ENCODE results near the gene CDHR3.

Gene CDHR3

DNA sequence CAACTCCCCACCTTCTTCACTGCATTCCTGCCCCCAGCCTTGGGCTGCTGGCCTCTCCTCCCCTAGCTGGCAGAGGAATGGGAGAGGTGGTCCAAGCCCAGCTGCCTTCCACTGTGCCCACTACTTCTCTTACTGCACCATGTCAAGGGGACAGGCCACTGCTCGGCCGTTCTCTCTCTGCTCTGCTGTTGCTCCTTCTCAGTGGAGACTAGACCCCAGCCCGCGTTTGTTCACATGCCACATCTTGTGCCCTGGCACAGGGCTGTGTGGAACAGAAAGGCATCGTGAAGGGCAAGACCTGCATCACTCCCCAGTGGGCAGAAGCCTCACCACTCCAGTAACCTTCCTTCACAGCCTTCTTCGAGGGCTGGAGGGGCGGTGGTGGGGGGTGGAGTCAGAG is 711 bp upstream of the CDHR3 start:
- no peak overlapping the region for H3K4me3 ChIP-seq (ENCODE audit: low read depth, low read length)
- DNase-seq (ENCODE audit: low read depth) = no peak
- TF ChIP-seq, protein P1, sequence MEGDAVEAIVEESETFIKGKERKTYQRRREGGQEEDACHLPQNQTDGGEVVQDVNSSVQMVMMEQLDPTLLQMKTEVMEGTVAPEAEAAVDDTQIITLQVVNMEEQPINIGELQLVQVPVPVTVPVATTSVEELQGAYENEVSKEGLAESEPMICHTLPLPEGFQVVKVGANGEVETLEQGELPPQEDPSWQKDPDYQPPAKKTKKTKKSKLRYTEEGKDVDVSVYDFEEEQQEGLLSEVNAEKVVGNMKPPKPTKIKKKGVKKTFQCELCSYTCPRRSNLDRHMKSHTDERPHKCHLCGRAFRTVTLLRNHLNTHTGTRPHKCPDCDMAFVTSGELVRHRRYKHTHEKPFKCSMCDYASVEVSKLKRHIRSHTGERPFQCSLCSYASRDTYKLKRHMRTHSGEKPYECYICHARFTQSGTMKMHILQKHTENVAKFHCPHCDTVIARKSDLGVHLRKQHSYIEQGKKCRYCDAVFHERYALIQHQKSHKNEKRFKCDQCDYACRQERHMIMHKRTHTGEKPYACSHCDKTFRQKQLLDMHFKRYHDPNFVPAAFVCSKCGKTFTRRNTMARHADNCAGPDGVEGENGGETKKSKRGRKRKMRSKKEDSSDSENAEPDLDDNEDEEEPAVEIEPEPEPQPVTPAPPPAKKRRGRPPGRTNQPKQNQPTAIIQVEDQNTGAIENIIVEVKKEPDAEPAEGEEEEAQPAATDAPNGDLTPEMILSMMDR (IDR thresholded peaks at IDR 0.05; ENCODE audit: low read depth, low read length, missing control alignments) = no peak

DNA sequence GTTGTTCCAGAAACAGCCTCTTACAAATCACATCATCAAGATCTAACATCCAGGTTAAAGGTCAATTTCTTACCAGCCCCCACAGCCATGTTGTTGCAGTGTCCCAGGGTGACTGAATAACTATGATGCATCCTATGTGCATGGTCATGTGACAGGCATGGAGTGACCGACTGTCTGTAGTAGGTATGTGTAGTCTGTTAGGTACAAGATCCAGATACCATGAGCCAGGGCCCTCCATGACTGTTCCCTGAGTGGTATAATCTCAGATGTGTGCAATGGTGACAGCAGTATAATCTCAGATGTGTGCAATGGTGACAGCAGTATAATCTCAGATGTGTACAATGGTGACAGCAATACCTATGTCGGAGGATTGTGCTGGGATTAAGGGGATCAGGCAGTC is 8.8 kb downstream of the CDHR3 start:
- TF ChIP-seq, protein P1 (IDR thresholded peaks at IDR 0.05; ENCODE audit: low read depth, low read length, missing control alignments) = no peak
- no peak overlapping the region for H3K4me3 ChIP-seq (ENCODE audit: low read depth, low read length)
- DNase-seq (ENCODE audit: low read depth) = no peak

DNA sequence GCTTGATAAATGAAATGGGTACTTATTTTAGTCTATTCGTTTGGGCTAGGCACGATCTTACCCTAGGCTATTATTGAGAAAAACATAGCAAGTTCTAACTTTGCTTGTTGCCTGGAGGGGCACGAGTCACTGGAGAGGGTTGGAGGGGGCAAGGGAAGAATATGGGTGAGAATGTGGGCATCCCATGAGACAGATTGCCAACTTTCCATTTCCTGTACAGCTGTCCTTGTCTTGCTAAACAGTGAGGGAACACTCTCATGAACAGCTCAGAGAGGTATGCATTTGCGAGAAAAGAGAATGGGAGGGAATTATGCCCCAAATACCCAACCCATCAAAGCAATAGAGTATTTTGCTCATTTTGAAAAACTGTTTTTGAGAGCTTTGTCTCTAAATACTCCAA is 9.2 kb downstream of the CDHR3 start:
- DNase-seq (ENCODE audit: low read depth) = no peak
- no peak overlapping the region for H3K4me3 ChIP-seq (ENCODE audit: low read depth, low read length)

DNA sequence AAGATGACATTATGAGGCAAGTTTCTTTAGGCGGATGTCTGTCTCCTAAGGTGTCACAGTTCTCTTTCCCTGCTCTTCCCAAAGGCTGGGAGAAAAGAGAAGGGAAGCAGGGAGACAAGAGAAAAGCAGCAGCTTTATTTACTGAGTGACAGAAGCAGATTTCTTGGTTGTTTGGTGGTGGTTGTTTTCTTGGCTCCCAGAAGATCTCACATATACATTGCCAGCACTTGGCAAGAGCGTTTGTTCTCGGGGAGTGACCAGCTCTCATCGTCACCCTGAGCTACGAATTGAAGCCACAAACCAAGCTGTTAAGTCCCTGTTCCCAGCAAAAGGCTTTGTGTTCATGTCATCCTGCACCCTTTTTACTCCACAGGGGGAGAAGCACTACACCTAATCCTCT is 11.4 kb downstream of the CDHR3 start:
- TF ChIP-seq, protein P1 (IDR thresholded peaks at IDR 0.05; ENCODE audit: low read depth, low read length, missing control alignments) = no peak
- no peak for DNase-seq (ENCODE audit: low read depth)
- H3K4me3 ChIP-seq (ENCODE audit: low read depth, low read length) = no peak overlapping the region

More for the DNA sequence above, 9.2 kb downstream of the CDHR3 start:
- TF ChIP-seq, protein P1 (IDR thresholded peaks at IDR 0.05; ENCODE audit: low read depth, low read length, missing control alignments) = no peak

DNA sequence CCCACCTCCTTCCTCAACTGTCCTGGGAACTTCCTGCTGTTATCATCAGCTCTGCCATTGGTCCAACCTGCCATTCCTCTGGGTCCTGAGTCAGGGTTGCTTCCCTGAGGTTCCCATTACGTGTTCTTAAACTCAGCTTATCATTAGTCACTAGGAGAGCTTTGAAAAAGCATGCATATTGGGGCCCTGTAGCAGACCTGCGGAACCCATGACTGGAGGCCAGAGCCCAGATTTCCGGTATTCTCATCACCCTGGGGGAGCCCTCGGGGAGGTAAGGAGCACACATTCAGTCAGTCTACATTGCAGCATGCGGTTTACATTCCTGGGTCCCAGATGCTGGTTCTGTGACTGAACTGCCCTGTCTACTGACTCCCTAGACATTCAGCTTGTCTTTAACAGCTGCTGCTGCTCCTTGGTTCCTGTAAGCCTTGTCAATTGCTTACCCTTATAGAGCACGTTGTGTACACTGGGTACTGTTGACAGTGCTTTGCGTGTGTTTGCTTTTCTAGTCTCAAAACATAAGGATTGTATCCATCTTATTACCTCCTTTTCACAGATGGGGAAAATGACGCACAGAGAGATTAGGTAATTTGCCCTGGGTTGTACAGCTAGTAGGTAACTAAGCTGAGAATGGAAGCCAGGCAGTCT is 12.8 kb downstream of the CDHR3 start:
- TF ChIP-seq, protein P1 (IDR thresholded peaks at IDR 0.05; ENCODE audit: low read depth, low read length, missing control alignments) = no peak
- H3K4me3 ChIP-seq (ENCODE audit: low read depth, low read length) = no peak overlapping the region
- no peak for DNase-seq (ENCODE audit: low read depth)

DNA sequence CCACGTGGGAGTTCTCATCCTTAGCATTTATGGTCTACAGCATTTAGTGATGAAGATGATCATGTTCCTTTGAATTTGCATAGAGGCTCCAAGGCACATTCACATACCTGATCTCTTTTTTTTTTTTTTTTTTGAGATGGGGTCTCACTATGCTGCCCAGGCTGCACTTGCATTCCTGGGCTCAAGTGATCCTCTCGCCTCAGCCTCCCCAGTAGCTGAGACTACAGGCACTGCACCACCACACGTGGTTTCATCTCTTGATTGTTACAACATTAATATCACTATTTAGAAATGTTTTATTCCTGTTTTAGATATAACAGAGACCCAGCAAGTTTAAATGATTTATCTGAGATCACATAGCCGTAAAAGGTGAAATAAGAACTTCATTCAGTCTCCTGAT is 13.8 kb downstream of the CDHR3 start:
- TF ChIP-seq, protein P1 (IDR thresholded peaks at IDR 0.05; ENCODE audit: low read depth, low read length, missing control alignments) = no peak
- DNase-seq (ENCODE audit: low read depth) = no peak

DNA sequence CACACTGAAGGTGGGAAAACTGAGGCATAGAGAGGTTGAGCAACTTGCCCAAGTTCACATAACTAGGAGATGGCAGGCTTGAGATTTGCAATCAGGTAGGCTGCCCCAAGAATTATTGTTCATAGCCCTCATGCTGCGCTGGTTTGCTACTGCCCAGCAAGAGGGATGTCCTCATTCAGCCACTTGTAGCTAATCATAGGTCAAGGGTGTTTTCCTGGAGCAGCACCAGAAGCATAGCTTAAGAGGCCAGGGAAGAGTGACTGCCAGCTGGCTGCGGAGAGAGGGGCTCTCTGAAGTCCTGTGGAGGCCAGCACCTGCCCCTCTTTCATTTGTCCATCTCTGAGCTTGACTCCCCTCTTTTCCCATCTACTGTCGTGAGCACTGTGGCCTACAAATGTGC is 15.0 kb downstream of the CDHR3 start:
- no peak overlapping the region for H3K4me3 ChIP-seq (ENCODE audit: low read depth, low read length)
- TF ChIP-seq, protein P1 (IDR thresholded peaks at IDR 0.05; ENCODE audit: low read depth, low read length, missing control alignments) = no peak
- DNase-seq (ENCODE audit: low read depth) = no peak

More for the DNA sequence above, 13.8 kb downstream of the CDHR3 start:
- H3K4me3 ChIP-seq (ENCODE audit: low read depth, low read length) = no peak overlapping the region
